Kidney epithelial cell (primary cell): ENCODE measurements around the gene CHN1. TPM values are rescaled to one million over a fixed set of nuclear protein-coding genes. Genes with fewer than 3 reads are reported as not detected.

Experiments
- DNase-seq: peaks from one replicate; pipeline ENCODE4 v3.0.0-alpha.2; 2010; ENCODE audit warnings: low read depth
- H3K27me3 ChIP-seq: 2 replicates; pipeline ENCODE4 v1.6.0; 2011; ENCODE audit warnings: low read length; ENCODE audit not compliant: control insufficient read depth, insufficient read depth
- H3K36me3 ChIP-seq: 2 replicates; pipeline ENCODE4 v1.5.1; 2011; ENCODE audit warnings: low read length; ENCODE audit not compliant: control insufficient read depth, insufficient read depth
- H3K4me3 ChIP-seq: 2 replicates; pipeline ENCODE4 v1.5.1; 2011; ENCODE audit warnings: low read depth, mild to moderate bottlenecking, control low read depth, low read length
- total RNA-seq: library from RNA; depleted of rRNA; stranded (reverse); fragments of >200 nt; gene quantifications from 2 replicates; pipeline ENCODE4 v1.2.3, GENCODE V29; 2015
- TF ChIP-seq, protein P1 (sequence below): IDR thresholded peaks from 2 replicates; pipeline ENCODE4 v1.5.1; 2011; ENCODE audit warnings: mild to moderate bottlenecking, moderate library complexity, low read length, control low read depth, inconsistent platforms; ENCODE audit not compliant: insufficient read depth, poor library complexity, severe bottlenecking

The CHN1 gene
- total RNA-seq, 1 donor from 2014 or later, result 19.3 TPM

- no peaks in the 10 kb centered on the region for H3K27me3 ChIP-seq
- H3K36me3 ChIP-seq, result no peaks in the 10 kb centered on the region
- no peak for DNase-seq
- TF ChIP-seq, protein P1, sequence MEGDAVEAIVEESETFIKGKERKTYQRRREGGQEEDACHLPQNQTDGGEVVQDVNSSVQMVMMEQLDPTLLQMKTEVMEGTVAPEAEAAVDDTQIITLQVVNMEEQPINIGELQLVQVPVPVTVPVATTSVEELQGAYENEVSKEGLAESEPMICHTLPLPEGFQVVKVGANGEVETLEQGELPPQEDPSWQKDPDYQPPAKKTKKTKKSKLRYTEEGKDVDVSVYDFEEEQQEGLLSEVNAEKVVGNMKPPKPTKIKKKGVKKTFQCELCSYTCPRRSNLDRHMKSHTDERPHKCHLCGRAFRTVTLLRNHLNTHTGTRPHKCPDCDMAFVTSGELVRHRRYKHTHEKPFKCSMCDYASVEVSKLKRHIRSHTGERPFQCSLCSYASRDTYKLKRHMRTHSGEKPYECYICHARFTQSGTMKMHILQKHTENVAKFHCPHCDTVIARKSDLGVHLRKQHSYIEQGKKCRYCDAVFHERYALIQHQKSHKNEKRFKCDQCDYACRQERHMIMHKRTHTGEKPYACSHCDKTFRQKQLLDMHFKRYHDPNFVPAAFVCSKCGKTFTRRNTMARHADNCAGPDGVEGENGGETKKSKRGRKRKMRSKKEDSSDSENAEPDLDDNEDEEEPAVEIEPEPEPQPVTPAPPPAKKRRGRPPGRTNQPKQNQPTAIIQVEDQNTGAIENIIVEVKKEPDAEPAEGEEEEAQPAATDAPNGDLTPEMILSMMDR, result no peak
- no peak overlapping the region for H3K4me3 ChIP-seq
Observed at GRCh38 chr2:174888646-174889271, 116.4 kb downstream of the CHN1 start.

GRCh38 chr2:174888146-174888545 is 117.0 kb downstream of the CHN1 start:
- Histone ChIP-seq H3K36me3 (no peaks in the 10 kb centered on the region), H3K27me3 (no peaks in the 10 kb centered on the region), H3K4me3 (no peak overlapping the region)
- no peak for DNase-seq
- TF ChIP-seq, protein P1, result no peak

- H3K36me3 ChIP-seq, result no peaks in the 10 kb centered on the region
- TF ChIP-seq, protein P1, result no peak
- H3K4me3 ChIP-seq, result no peak overlapping the region
- DNase-seq, result no peak
- no peaks in the 10 kb centered on the region for H3K27me3 ChIP-seq
Observed at GRCh38 chr2:174882416-174882815, 122.8 kb downstream of the CHN1 start.

DNA sequence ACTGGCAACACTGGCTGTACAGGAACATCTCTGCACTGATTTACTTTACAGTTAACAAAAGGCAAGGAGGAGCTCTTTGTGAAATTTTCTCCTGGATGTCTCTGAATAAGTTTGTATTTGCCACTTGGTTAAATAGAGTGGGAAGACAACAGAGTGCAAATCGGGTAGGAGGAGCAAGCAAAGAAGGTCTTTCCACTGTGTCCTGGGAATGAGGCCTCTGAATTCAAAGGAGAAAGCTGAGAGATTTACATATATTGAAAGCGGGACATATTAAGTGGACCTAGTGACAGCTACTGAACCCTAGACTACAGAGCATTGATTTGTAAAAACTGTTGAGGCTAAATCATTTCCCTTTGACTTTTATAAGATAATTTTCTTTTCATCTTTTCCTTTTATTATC is 123.5 kb downstream of the CHN1 start:
- TF ChIP-seq, protein P1, result no peak
- Histone ChIP-seq H3K36me3 (no peaks in the 10 kb centered on the region), H3K4me3 (no peak overlapping the region), H3K27me3 (no peaks in the 10 kb centered on the region)
- no peak for DNase-seq

DNA sequence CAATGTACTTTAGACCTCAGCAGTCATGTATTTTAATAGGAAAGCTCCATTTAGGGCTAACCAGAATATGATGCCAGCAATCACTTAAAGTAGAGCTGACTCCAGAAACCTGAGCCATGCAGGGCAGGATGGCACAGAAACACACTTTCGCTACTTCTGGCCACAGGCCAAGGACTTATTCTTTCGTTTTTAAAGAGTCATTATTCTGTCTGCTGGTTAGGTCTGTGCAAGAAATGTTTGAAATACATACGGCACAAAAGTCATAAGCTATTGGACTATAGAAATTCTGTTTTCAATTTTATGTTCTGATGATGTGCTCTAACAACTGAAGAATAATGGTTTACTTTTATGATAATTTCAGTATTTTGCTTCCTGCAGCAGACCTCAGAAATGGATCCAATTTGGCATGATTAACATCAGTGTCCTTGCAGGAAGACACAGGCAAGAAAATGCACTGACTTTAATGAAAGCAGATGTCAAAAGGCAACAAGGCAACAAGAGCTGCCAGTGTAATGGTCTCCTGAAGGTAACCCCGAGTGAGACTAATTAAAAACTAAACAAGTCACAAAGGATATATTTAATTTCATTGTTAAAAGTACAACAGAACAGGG is 126.5 kb downstream of the CHN1 start:
- DNase-seq, result no peak
- H3K36me3 ChIP-seq, result no peaks in the 10 kb centered on the region
- TF ChIP-seq, protein P1, result no peak
- H3K4me3 ChIP-seq, result no peak overlapping the region
- no peaks in the 10 kb centered on the region for H3K27me3 ChIP-seq

DNA sequence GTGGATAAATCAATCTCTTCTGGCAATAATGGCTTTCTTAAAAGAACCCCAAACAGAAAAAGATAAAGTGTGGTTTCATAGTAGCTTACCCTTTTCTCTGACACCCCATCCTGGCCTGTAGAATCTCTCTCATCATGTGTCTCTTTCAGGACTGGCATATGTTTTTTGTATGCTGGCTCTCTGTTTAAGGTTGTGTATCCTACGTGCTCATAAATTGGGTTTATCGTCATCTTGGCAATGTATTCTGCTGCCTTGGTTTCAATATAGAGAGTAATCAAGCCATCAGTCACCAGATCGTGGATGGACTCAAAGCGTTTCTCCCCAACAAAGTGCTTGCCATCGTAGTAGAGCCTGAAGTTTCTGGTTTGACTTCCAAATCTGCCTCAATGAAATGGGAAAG is 127.4 kb downstream of the CHN1 start:
- H3K4me3 ChIP-seq, result no peak overlapping the region
- no peaks in the 10 kb centered on the region for H3K27me3 ChIP-seq
- TF ChIP-seq, protein P1, result no peak
- no peaks in the 10 kb centered on the region for H3K36me3 ChIP-seq
- DNase-seq, result no peak
